AG20443 (cell line): ENCODE data around the gene DMD.

Source experiments
- DNase-seq: peaks from one replicate; pipeline ENCODE4 v3.0.0; 2012; ENCODE audit warnings: low spot score, mixed read lengths

Gene DMD

GRCh38 chrX:32483534-32484136 lies 727.7 kb downstream of the DMD start:
- no peak for DNase-seq

- DNase-seq, result no peak
Observed at GRCh38 chrX:32480019-32480418, 731.3 kb downstream of the DMD start.

GRCh38 chrX:32472364-32472763 lies 739.0 kb downstream of the DMD start:
- DNase-seq, result no peak

- no peak for DNase-seq
Observed at GRCh38 chrX:32455704-32456103, 755.6 kb downstream of the DMD start.

- DNase-seq, result no peak
Observed at GRCh38 chrX:32451954-32452695, 759.2 kb downstream of the DMD start.

GRCh38 chrX:32448945-32449344 lies 762.4 kb downstream of the DMD start:
- DNase-seq, result no peak

- no peak for DNase-seq
Observed at GRCh38 chrX:32448320-32448719, 763.0 kb downstream of the DMD start.

- DNase-seq, result no peak
Observed at GRCh38 chrX:32447640-32448039, 763.7 kb downstream of the DMD start.

GRCh38 chrX:32443841-32444240 lies 767.5 kb downstream of the DMD start:
- no peak for DNase-seq

GRCh38 chrX:32421266-32421665 lies 790.1 kb downstream of the DMD start:
- no peak for DNase-seq

GRCh38 chrX:32408389-32408788 lies 803.0 kb downstream of the DMD start:
- no peak for DNase-seq

GRCh38 chrX:32397562-32398216 lies 813.7 kb downstream of the DMD start:
- no peak for DNase-seq

GRCh38 chrX:32395878-32396277 lies 815.5 kb downstream of the DMD start:
- DNase-seq, result no peak

- DNase-seq, result no peak
Observed at GRCh38 chrX:32392655-32393054, 818.7 kb downstream of the DMD start.

- DNase-seq, result no peak
Observed at GRCh38 chrX:32370456-32371205, 840.7 kb downstream of the DMD start.

GRCh38 chrX:32293962-32294700 lies 917.2 kb downstream of the DMD start:
- DNase-seq, result no peak

GRCh38 chrX:32289356-32289755 lies 922.0 kb downstream of the DMD start:
- DNase-seq, result no peak

- DNase-seq, result no peak
Observed at GRCh38 chrX:32281853-32282252, 929.5 kb downstream of the DMD start.

- DNase-seq, result no peak
Observed at GRCh38 chrX:32280921-32281320, 930.4 kb downstream of the DMD start.

- no peak for DNase-seq
Observed at GRCh38 chrX:32280489-32280888, 930.9 kb downstream of the DMD start.

- no peak for DNase-seq
Observed at GRCh38 chrX:32276153-32276552, 935.2 kb downstream of the DMD start.

GRCh38 chrX:32269866-32270265 lies 941.5 kb downstream of the DMD start:
- no peak for DNase-seq
